ENCODE measurements around the gene NLRC5.

DNA sequence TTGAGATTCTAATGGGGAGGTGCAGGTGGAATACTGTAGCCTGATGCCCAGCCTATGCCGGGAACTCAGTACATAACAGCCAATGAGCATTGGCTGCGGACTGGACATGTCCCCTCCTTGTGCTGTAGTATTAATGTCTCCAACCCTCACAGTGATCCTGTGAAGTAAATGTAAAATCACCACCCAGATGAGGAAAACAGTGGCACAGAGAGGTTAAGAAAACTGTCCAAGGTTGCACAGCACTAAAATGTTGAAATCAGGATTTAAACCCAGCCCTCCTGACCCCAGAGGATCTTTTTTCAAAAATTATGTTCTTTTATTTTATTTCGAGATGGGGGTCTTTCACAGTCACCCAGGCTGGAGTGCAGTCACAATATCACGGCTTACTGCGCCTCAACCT is 7.9 kb downstream of the NLRC5 start:
- TF ChIP-seq CTCF (IDR thresholded peaks at IDR 0.05; ENCODE audit: low read length) = no peak
- no peak for TF ChIP-seq EZH2 (IDR thresholded peaks at IDR 0.05; ENCODE audit: borderline replicate concordance, low read length)

Measured in OCI-LY1 (cell line).